GM18861 (cell line): ENCODE results near the gene CYP2W1.
A peak's percentile ranks its signal among the peaks of the same experiment; 100 is the strongest.
"Not testable (repeated sequence)": the region's sequence is repeated elsewhere in the genome, so short reads cannot be mapped to it uniquely, and the experiment has no call there.

Experiments used
- ATAC-seq: cut with Tn5 transposase; IDR thresholded peaks from one replicate; pipeline ENCODE4 v1.9.1; 2021; ENCODE audit not compliant: unreplicated experiment

The CYP2W1 gene

GRCh38 chr7:1028044-1028770, 45.2 kb downstream of the CYP2W1 start:
- ATAC-seq = peak; percentile 41

- ATAC-seq = no peak
Observed at GRCh38 chr7:1028775-1029636, 46.0 kb downstream of the CYP2W1 start.

GRCh38 chr7:1029637-1030443, 46.9 kb downstream of the CYP2W1 start:
- no peak for ATAC-seq

- no peak for ATAC-seq
Observed at GRCh38 chr7:1030444-1031070, 47.6 kb downstream of the CYP2W1 start.

- no peak for ATAC-seq
Observed at GRCh38 chr7:1031716-1032455, 48.9 kb downstream of the CYP2W1 start.

GRCh38 chr7:1032536-1033181, 49.7 kb downstream of the CYP2W1 start:
- no peak for ATAC-seq

- ATAC-seq = no peak
Observed at GRCh38 chr7:1033546-1034145, 50.7 kb downstream of the CYP2W1 start.

GRCh38 chr7:1034769-1035168, 51.8 kb downstream of the CYP2W1 start:
- not testable (repeated sequence) for ATAC-seq

GRCh38 chr7:1036164-1036928, 53.4 kb downstream of the CYP2W1 start:
- not testable (repeated sequence) for ATAC-seq
